H1 (cell line): ENCODE results near the gene GLYR1. TPM values are rescaled to one million over a fixed set of nuclear protein-coding genes. Genes with fewer than 3 reads are reported as not detected.
A peak's percentile ranks its signal among the peaks of the same experiment; 100 is the strongest.

Experiments used
- ATF3 ChIP-seq: IDR thresholded peaks from 2 replicates; pipeline ENCODE4 v1.6.1; 2011; ENCODE audit warnings: low read depth, mild to moderate bottlenecking, low read length; ENCODE audit not compliant: insufficient read depth
- CHD2 ChIP-seq: IDR thresholded peaks from 2 replicates; pipeline ENCODE4 v1.6.1; 2012; ENCODE audit warnings: low read length, improper control_type of control experiment
- CREB1 ChIP-seq: IDR thresholded peaks from 2 replicates; pipeline ENCODE4 v1.6.1; 2012; ENCODE audit warnings: inconsistent platforms
- EZH2 ChIP-seq: fragments of 200-600 bp; sonication (generic); IDR thresholded peaks from 2 replicates; pipeline ENCODE4 v1.7.1; 2012; ENCODE audit warnings: low read depth, mild to moderate bottlenecking, moderate library complexity, low read length, inconsistent platforms; ENCODE audit not compliant: severe bottlenecking
- FOSL1 ChIP-seq: IDR thresholded peaks from 2 replicates; pipeline ENCODE4 v1.6.1; 2011; ENCODE audit warnings: mild to moderate bottlenecking, low read depth, low read length, moderate library complexity; ENCODE audit not compliant: insufficient read depth
- GTF2F1 ChIP-seq: IDR thresholded peaks from 2 replicates; pipeline ENCODE4 v1.6.1; 2012; ENCODE audit warnings: low read depth, low read length, improper control_type of control experiment, borderline replicate concordance
- JUN ChIP-seq: IDR thresholded peaks from 2 replicates; pipeline ENCODE4 v1.6.1; 2011; ENCODE audit warnings: low read depth, mild to moderate bottlenecking, improper control_type of control experiment, low read length
- KDM4A ChIP-seq: IDR thresholded peaks from one replicate; pipeline ENCODE4 v1.7.1; 2012; ENCODE audit warnings: low read depth, mild to moderate bottlenecking, moderate library complexity, low read length, inconsistent platforms; ENCODE audit not compliant: severe bottlenecking
- KDM5A ChIP-seq: fragments of 200-600 bp; IDR thresholded peaks from 2 replicates; pipeline ENCODE4 v1.7.1; 2012; ENCODE audit warnings: mild to moderate bottlenecking, low read length, inconsistent platforms, mixed read lengths
- MAX ChIP-seq: IDR thresholded peaks from 2 replicates; pipeline ENCODE4 v1.6.1; 2012; ENCODE audit warnings: inconsistent platforms
- NANOG ChIP-seq: IDR thresholded peaks from 2 replicates; pipeline ENCODE4 v1.6.1; 2011; ENCODE audit warnings: low read length, low read depth, mild to moderate bottlenecking, inconsistent platforms; ENCODE audit not compliant: insufficient read depth, poor library complexity, severe bottlenecking
- POLR2AphosphoS5 ChIP-seq: IDR thresholded peaks from 2 replicates; pipeline ENCODE4 v1.6.1; 2011; ENCODE audit warnings: low read depth, low read length
- RAD21 ChIP-seq, 2 experiments: IDR thresholded peaks in 1 of 2; conservative IDR thresholded peaks in 1 of 2; 2 replicates each; pipeline ENCODE4 v1.6.1; 2011; ENCODE audit warnings: low read depth in 2 of 2, low read length in 2 of 2, improper control_type of control experiment in 1 of 2, inconsistent platforms in 1 of 2, mild to moderate bottlenecking in 1 of 2, moderate library complexity in 1 of 2
- RBBP5 ChIP-seq: IDR thresholded peaks from 2 replicates; pipeline ENCODE4 v1.7.1; 2012; ENCODE audit warnings: low read depth, mild to moderate bottlenecking, inconsistent platforms, low read length, moderate library complexity, borderline replicate concordance
- SP1 ChIP-seq: IDR thresholded peaks from 2 replicates; pipeline ENCODE4 v1.6.1; 2011; ENCODE audit warnings: low read depth, low read length
- SRF ChIP-seq: IDR thresholded peaks from 2 replicates; pipeline ENCODE4 v1.6.1; 2011; ENCODE audit warnings: mild to moderate bottlenecking, low read depth, low read length, moderate library complexity
- SUZ12 ChIP-seq: fragments of 200-600 bp; sonication (generic); IDR thresholded peaks from 2 replicates; pipeline ENCODE4 v1.6.1; 2012; ENCODE audit warnings: mild to moderate bottlenecking, inconsistent platforms, low read length, moderate library complexity, mixed read lengths
- TAF7 ChIP-seq: optimal IDR thresholded peaks from 2 replicates; pipeline ENCODE3; 2011; ENCODE audit warnings: low read depth, mild to moderate bottlenecking, inconsistent platforms, low read length, moderate library complexity, borderline replicate concordance
- TBP ChIP-seq: IDR thresholded peaks from 2 replicates; pipeline ENCODE4 v1.6.1; 2011; ENCODE audit warnings: low read depth, low read length, improper control_type of control experiment
- TEAD4 ChIP-seq: IDR thresholded peaks from 2 replicates; pipeline ENCODE4 v1.6.1; 2012; ENCODE audit warnings: low read depth, low read length, inconsistent platforms, mixed read lengths
- USF2 ChIP-seq: IDR thresholded peaks from 2 replicates; pipeline ENCODE4 v1.6.1; 2011; ENCODE audit warnings: low read length, improper control_type of control experiment
- polyA plus RNA-seq, 7 experiments: library from polyadenylated mRNA; depleted of rRNA in 3 of 7; stranded (reverse) in 5 of 7; unstranded in 2 of 7; fragments of >200 nt in 5 of 7; fragments of 200-250 nt in 2 of 7; gene quantifications; 1 replicate in 5 of 7; 2 replicates in 1 of 7; 4 replicates in 1 of 7; pipeline versions ENCODE4 v1.2.1 to v1.2.3, GENCODE V29; 2011 to 2013; ENCODE audit warnings: missing spikeins in 2 of 7, mixed read lengths in 2 of 7
- total RNA-seq: library from RNA; stranded (reverse); fragmentation: NEBNext Ultra II Directional; extraction: Animal tissue kit (Norgen Biotek cat#: 25700); gene quantifications from 2 replicates; pipeline ENCODE4 v1.2.1, GENCODE V29; 2021

Gene GLYR1
- total and polyA plus RNA-seq, 2 of the 8 experiments (the other 6 are each of a cell fraction or from before 2014, with no cell fraction given) = 50.2 to 115 TPM

- peak; percentile 62; the same call in 1 of the 2 replicates for TF ChIP-seq SP1
- TF ChIP-seq MAX = peak; percentile 89
- TF ChIP-seq RAD21 (IDR thresholded peaks at IDR 0.05 in 1 of 2, conservative IDR thresholded peaks at IDR 0.05 in 1 of 2; ENCODE audit: low read depth in 2 of 2, low read length in 2 of 2) = no peak
- TF ChIP-seq USF2 = peak; percentile 99
- peak; percentile 5 for TF ChIP-seq KDM4A
- TF ChIP-seq CREB1 = peak; percentile 93
- TF ChIP-seq TAF7 = peak; percentile 94
- peak; percentile 80 for TF ChIP-seq TBP
- TF ChIP-seq RBBP5 = peak; percentile 96; the same call in 1 of the 2 replicates
- peak; percentile 53; the same call in 1 of the 2 replicates for TF ChIP-seq GTF2F1
- peak; percentile 81 for TF ChIP-seq POLR2AphosphoS5
- TF ChIP-seq CHD2 = peak; percentile 68
- peak; percentile 42; the same call in 1 of the 2 replicates for TF ChIP-seq JUN
- TF ChIP-seq FOSL1 = 0 out of 2 replicates have a peak, but pooled peaks have one; percentile 37
- peak; percentile 99 for TF ChIP-seq ATF3
- TF ChIP-seq TEAD4 = peak; percentile 3; the same call in 1 of the 2 replicates
- no peak for TF ChIP-seq EZH2
- no peak for TF ChIP-seq SUZ12
- TF ChIP-seq SRF = peak; percentile 40; the same call in 1 of the 2 replicates
- TF ChIP-seq NANOG = no peak
- peak; percentile 90 for TF ChIP-seq KDM5A
These were observed at the start of gene GLYR1, which contains the start of gene UBN1 (continued) for GRCh38 chr16:4846901-4847773.
